ENCODE measurements around the gene RHBDL2. TPM values are rescaled to one million over a fixed set of nuclear protein-coding genes. Genes with fewer than 3 reads are reported as not detected.
A peak's percentile ranks its signal among the peaks of the same experiment; 100 is the strongest.

Gene RHBDL2
- polyA plus RNA-seq, 3 donors = 0.08 TPM; not detected in 2

- 86% methylated on average over 1 of the region's 3 CpGs for WGBS (ENCODE audit: insufficient coverage)
Observed at GRCh38 chr1:38923607-38924006, 18.0 kb downstream of the RHBDL2 start.

GRCh38 chr1:38919130-38919529 lies 22.5 kb downstream of the RHBDL2 start:
- no peak for TF ChIP-seq CTCF (IDR thresholded peaks at IDR 0.05)
- Histone ChIP-seq H2AFZ (ENCODE audit: insufficient read depth, low read depth, low read length, poor library complexity, severe bottlenecking) (no peak overlapping the region), H3K9ac (ENCODE audit: insufficient read depth, low read length, poor library complexity, severe bottlenecking) (no peak overlapping the region), H3K4me3 (replicated peaks in 1 of 3; ENCODE audit: low read depth in 2 of 3, low read length in 3 of 3) (no peak overlapping the region), H3K79me2 (ENCODE audit: insufficient read depth, low read length) (no peaks in the 10 kb centered on the region), H4K20me1 (ENCODE audit: insufficient read depth, low read length) (no peaks in the 10 kb centered on the region), H3K27ac (ENCODE audit: low read depth in 1 of 2, low read length in 2 of 2) (no peak overlapping the region), H3K4me2 (replicated peaks; ENCODE audit: extremely low read depth, low read length, poor library complexity, severe bottlenecking) (no peak overlapping the region), H3K9me3 (replicated peaks in 1 of 2; ENCODE audit: control insufficient read depth in 1 of 2, insufficient read depth in 1 of 2, low read length in 2 of 2) (no peaks in the 10 kb centered on the region), H3K36me3 (replicated peaks in 1 of 2; ENCODE audit: control insufficient read depth in 1 of 2, insufficient read depth in 2 of 2, low read length in 2 of 2) (no peaks in the 10 kb centered on the region), H3K4me1 (ENCODE audit: control insufficient read depth in 1 of 2, insufficient read depth in 2 of 2, low read length in 2 of 2) (no peaks in the 10 kb centered on the region), H3K27me3 (ENCODE audit: control insufficient read depth in 2 of 2, insufficient read depth in 2 of 2, low read length in 2 of 2) (no peaks in the 10 kb centered on the region)
- Mint-ChIP-seq H3K4me1 (no peaks in the 10 kb centered on the region), H3K4me3 (no peak overlapping the region), H3K9me3 (peaks cover 0 to 2% (median 0%) of the 10 kb centered on the region in 7 donors), H3K27ac (peak overlapping the region in 1 of 7 donors; percentile 14), H3K36me3 (no peaks in the 10 kb centered on the region), H3K27me3 (ENCODE audit: low read depth in 3 of 3) (peaks cover 0 to 2% (median 0%) of the 10 kb centered on the region in 3 donors)
- intact Hi-C loops (cut with micrococcal nuclease) = no loop called here
- no CpG with 5 or more reads among the region's 3 CpGs for WGBS (ENCODE audit: insufficient coverage)
- DNase-seq = no peak

More at GRCh38 chr1:38923607-38924006, 18.0 kb downstream of the RHBDL2 start:
- H2AFZ ChIP-seq (ENCODE audit: insufficient read depth, low read depth, low read length, poor library complexity, severe bottlenecking) = no peak overlapping the region
- Mint-ChIP-seq H3K27me3 (ENCODE audit: low read depth in 3 of 3) (no peaks in the 10 kb centered on the region), H3K36me3 (no peaks in the 10 kb centered on the region), H3K27ac (no peak overlapping the region), H3K9me3 (peaks cover 0 to 4% (median 0%) of the 10 kb centered on the region in 7 donors), H3K4me1 (no peaks in the 10 kb centered on the region), H3K4me3 (no peak overlapping the region)
- H3K9me3 ChIP-seq (replicated peaks in 1 of 2; ENCODE audit: control insufficient read depth in 1 of 2, insufficient read depth in 1 of 2, low read length in 2 of 2) = no peaks in the 10 kb centered on the region
- H3K79me2 ChIP-seq (ENCODE audit: insufficient read depth, low read length) = no peaks in the 10 kb centered on the region
- H3K4me2 ChIP-seq (replicated peaks; ENCODE audit: extremely low read depth, low read length, poor library complexity, severe bottlenecking) = no peak overlapping the region
- no peak for TF ChIP-seq CTCF (IDR thresholded peaks at IDR 0.05)
- intact Hi-C loops (cut with micrococcal nuclease) = no loop called here
- H3K27ac ChIP-seq (ENCODE audit: low read depth in 1 of 2, low read length in 2 of 2) = no peak overlapping the region
- no peaks in the 10 kb centered on the region for H3K4me1 ChIP-seq (ENCODE audit: control insufficient read depth in 1 of 2, insufficient read depth in 2 of 2, low read length in 2 of 2)
- no peak overlapping the region for H3K9ac ChIP-seq (ENCODE audit: insufficient read depth, low read length, poor library complexity, severe bottlenecking)
- no peak overlapping the region for H3K4me3 ChIP-seq (replicated peaks in 1 of 3; ENCODE audit: low read depth in 2 of 3, low read length in 3 of 3)
- no peak for DNase-seq
- no peaks in the 10 kb centered on the region for H3K27me3 ChIP-seq (ENCODE audit: control insufficient read depth in 2 of 2, insufficient read depth in 2 of 2, low read length in 2 of 2)
- no peaks in the 10 kb centered on the region for H3K36me3 ChIP-seq (replicated peaks in 1 of 2; ENCODE audit: control insufficient read depth in 1 of 2, insufficient read depth in 2 of 2, low read length in 2 of 2)
- no peaks in the 10 kb centered on the region for H4K20me1 ChIP-seq (ENCODE audit: insufficient read depth, low read length)

Data from CD14-positive monocyte (primary cell).